Measurements from ENCODE around the gene TEX38.

The TEX38 gene

DNA sequence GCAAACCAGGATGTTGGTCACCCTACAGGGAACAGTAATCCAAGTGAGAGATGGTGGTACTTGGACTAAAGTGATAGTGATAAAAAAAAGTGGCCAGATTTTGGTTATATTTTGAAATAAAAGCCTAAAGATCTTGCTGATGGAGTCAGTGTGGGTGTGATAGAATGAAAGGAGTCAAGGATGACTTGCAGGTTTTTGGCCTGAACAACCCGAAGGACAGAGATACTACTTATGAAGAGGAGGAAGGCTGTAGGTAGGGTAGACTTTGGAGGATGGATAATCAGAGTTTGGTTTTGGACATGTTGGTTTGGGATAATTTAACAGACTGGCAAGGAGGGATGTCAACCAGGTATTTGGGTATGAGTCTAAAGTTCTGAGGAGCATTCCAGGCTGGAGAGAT, 1.5 kb upstream of the TEX38 start:
- H3K4me1 ChIP-seq (ENCODE audit: insufficient read depth, poor library complexity, severe bottlenecking) = peaks cover 5% of the 10 kb centered on the region
- H3K36me3 ChIP-seq (ENCODE audit: low read depth) = peaks cover 5% of the 10 kb centered on the region; the same call in 1 of the 2 replicates
- no peaks in the 10 kb centered on the region for H3K27me3 ChIP-seq (ENCODE audit: insufficient read depth, poor library complexity, severe bottlenecking)
- no peaks in the 10 kb centered on the region for H3K9me3 ChIP-seq (ENCODE audit: severe bottlenecking)
- DNase-seq (ENCODE audit: low spot score) = no peak
- no peak overlapping the region for H3K27ac ChIP-seq (ENCODE audit: poor library complexity, severe bottlenecking)
- TF ChIP-seq, protein P1, sequence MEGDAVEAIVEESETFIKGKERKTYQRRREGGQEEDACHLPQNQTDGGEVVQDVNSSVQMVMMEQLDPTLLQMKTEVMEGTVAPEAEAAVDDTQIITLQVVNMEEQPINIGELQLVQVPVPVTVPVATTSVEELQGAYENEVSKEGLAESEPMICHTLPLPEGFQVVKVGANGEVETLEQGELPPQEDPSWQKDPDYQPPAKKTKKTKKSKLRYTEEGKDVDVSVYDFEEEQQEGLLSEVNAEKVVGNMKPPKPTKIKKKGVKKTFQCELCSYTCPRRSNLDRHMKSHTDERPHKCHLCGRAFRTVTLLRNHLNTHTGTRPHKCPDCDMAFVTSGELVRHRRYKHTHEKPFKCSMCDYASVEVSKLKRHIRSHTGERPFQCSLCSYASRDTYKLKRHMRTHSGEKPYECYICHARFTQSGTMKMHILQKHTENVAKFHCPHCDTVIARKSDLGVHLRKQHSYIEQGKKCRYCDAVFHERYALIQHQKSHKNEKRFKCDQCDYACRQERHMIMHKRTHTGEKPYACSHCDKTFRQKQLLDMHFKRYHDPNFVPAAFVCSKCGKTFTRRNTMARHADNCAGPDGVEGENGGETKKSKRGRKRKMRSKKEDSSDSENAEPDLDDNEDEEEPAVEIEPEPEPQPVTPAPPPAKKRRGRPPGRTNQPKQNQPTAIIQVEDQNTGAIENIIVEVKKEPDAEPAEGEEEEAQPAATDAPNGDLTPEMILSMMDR (IDR thresholded peaks at IDR 0.05; ENCODE audit: poor library complexity, severe bottlenecking) = no peak
- no peak for ATAC-seq (ENCODE audit: low read depth)
- no peak overlapping the region for H3K4me3 ChIP-seq (ENCODE audit: severe bottlenecking)

GRCh38 chr1:46672696-46673095, 1.0 kb downstream of the TEX38 start:
- no peaks in the 10 kb centered on the region for H3K9me3 ChIP-seq (ENCODE audit: severe bottlenecking)
- no peak for DNase-seq (ENCODE audit: low spot score)
- no peak overlapping the region for H3K4me3 ChIP-seq (ENCODE audit: severe bottlenecking)
- TF ChIP-seq, protein P1 (IDR thresholded peaks at IDR 0.05; ENCODE audit: poor library complexity, severe bottlenecking) = no peak
- H3K4me1 ChIP-seq (ENCODE audit: insufficient read depth, poor library complexity, severe bottlenecking) = no peaks in the 10 kb centered on the region
- H3K27ac ChIP-seq (ENCODE audit: poor library complexity, severe bottlenecking) = no peak overlapping the region
- ATAC-seq (ENCODE audit: low read depth) = no peak
- peaks cover 17% of the 10 kb centered on the region for H3K36me3 ChIP-seq (ENCODE audit: low read depth)
- H3K27me3 ChIP-seq (ENCODE audit: insufficient read depth, poor library complexity, severe bottlenecking) = no peaks in the 10 kb centered on the region

DNA sequence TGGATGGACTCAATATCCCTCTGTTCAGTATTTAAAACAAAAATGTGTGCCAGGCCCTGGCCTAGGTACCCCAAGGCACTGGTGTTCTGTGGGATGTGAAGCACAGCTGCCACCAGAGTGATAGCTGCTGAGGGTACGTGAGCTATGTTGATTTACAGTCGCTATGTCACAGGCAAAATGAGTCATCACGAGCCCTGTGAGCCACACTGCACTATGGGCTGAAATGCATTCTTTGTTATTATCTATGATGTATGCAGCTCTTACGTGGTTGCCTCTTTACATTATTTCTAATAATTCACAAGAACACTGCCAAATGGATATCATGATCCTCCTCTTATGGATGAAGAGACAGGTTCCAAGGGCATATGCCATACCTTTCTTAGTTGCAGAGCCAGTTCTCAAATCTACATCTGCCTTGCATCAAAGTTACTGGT, 2.1 kb downstream of the TEX38 start:
- H3K27ac ChIP-seq (ENCODE audit: poor library complexity, severe bottlenecking) = no peak overlapping the region
- DNase-seq (ENCODE audit: low spot score) = no peak
- no peak overlapping the region for H3K4me3 ChIP-seq (ENCODE audit: severe bottlenecking)
- peaks cover 26% of the 10 kb centered on the region for H3K36me3 ChIP-seq (ENCODE audit: low read depth)
- no peaks in the 10 kb centered on the region for H3K27me3 ChIP-seq (ENCODE audit: insufficient read depth, poor library complexity, severe bottlenecking)
- no peaks in the 10 kb centered on the region for H3K9me3 ChIP-seq (ENCODE audit: severe bottlenecking)
- no peaks in the 10 kb centered on the region for H3K4me1 ChIP-seq (ENCODE audit: insufficient read depth, poor library complexity, severe bottlenecking)
- TF ChIP-seq, protein P1 (IDR thresholded peaks at IDR 0.05; ENCODE audit: poor library complexity, severe bottlenecking) = no peak
- no peak for ATAC-seq (ENCODE audit: low read depth)

GRCh38 chr1:46675549-46676314, 4.1 kb downstream of the TEX38 start:
- no peaks in the 10 kb centered on the region for H3K27me3 ChIP-seq (ENCODE audit: insufficient read depth, poor library complexity, severe bottlenecking)
- no peaks in the 10 kb centered on the region for H3K9me3 ChIP-seq (ENCODE audit: severe bottlenecking)
- ATAC-seq (ENCODE audit: low read depth) (no peak), DNase-seq (ENCODE audit: low spot score) (no peak)
- H3K4me1 ChIP-seq (ENCODE audit: insufficient read depth, poor library complexity, severe bottlenecking) = no peaks in the 10 kb centered on the region
- H3K36me3 ChIP-seq (ENCODE audit: low read depth) = peaks cover 43% of the 10 kb centered on the region
- no peak overlapping the region for H3K27ac ChIP-seq (ENCODE audit: poor library complexity, severe bottlenecking)
- no peak overlapping the region for H3K4me3 ChIP-seq (ENCODE audit: severe bottlenecking)
- TF ChIP-seq, protein P1 (IDR thresholded peaks at IDR 0.05; ENCODE audit: poor library complexity, severe bottlenecking) = no peak

- Histone ChIP-seq H3K9me3 (ENCODE audit: severe bottlenecking) (no peaks in the 10 kb centered on the region), H3K36me3 (ENCODE audit: low read depth) (peaks cover 49% of the 10 kb centered on the region), H3K4me1 (ENCODE audit: insufficient read depth, poor library complexity, severe bottlenecking) (no peaks in the 10 kb centered on the region), H3K4me3 (ENCODE audit: severe bottlenecking) (no peak overlapping the region), H3K27ac (ENCODE audit: poor library complexity, severe bottlenecking) (no peak overlapping the region), H3K27me3 (ENCODE audit: insufficient read depth, poor library complexity, severe bottlenecking) (no peaks in the 10 kb centered on the region)
- DNase-seq (ENCODE audit: low spot score) (no peak), ATAC-seq (ENCODE audit: low read depth) (no peak)
- TF ChIP-seq, protein P1 (IDR thresholded peaks at IDR 0.05; ENCODE audit: poor library complexity, severe bottlenecking) = no peak
Measured at GRCh38 chr1:46676531-46676930, 4.9 kb downstream of the TEX38 start.

Measured in RWPE2 (cell line).